WTC11 (cell line): ENCODE measurements around the gene CACNA1C.

Source experiments
- FOXP1 ChIP-seq: sonication (generic); formaldehyde crosslinking; IDR thresholded peaks from 2 replicates; pipeline ENCODE4 v1.8.0; 2022; ENCODE audit warnings: missing genetic modification reagents, mild to moderate bottlenecking, moderate library complexity, borderline replicate concordance
- NFE2L1 ChIP-seq: sonication (generic); formaldehyde crosslinking; IDR thresholded peaks from 2 replicates; pipeline ENCODE4 v1.8.1; 2023; ENCODE audit warnings: missing genetic modification reagents
- SMAD3 ChIP-seq: sonication (generic); formaldehyde crosslinking; IDR thresholded peaks from 2 replicates; pipeline ENCODE4 v1.8.0; 2022; ENCODE audit warnings: missing genetic modification reagents, mild to moderate bottlenecking, borderline replicate concordance
- TF ChIP-seq, protein P1 (sequence below): fragments of 200-600 bp; IDR thresholded peaks from 2 replicates; pipeline ENCODE4 v1.8.0; 2022; ENCODE audit warnings: antibody characterized with exemption
- TF ChIP-seq, protein P2 (sequence below): sonication (generic); formaldehyde crosslinking; IDR thresholded peaks from 2 replicates; pipeline ENCODE4 v1.8.1; 2023; ENCODE audit warnings: mild to moderate bottlenecking, moderate library complexity, missing genetic modification reagents
- TF ChIP-seq, protein P3 (sequence below): sonication (generic); formaldehyde crosslinking; IDR thresholded peaks from 2 replicates; pipeline ENCODE4 v1.8.1; 2022; ENCODE audit warnings: mild to moderate bottlenecking, moderate library complexity, missing genetic modification reagents

DNA sequence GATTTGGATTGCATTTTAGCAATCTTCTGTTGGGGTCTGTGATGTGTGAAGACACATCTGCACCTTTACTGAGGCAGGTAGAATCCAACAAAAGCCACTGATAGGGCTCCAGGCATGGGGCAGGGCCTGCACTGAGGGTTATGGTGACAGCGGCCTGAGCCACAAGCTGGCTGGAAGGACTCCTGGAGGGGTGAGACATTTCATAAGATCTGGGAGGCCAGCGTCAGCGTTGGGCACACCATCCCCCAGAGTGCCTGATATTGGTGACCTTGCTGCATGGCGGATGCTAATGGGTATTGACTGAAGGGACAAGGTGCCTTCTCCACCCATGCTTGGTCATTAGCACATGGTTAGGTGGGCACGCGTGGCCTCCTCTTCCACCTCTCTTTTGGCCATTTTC lies 187.6 kb downstream of the CACNA1C start:
- TF ChIP-seq, protein P1, sequence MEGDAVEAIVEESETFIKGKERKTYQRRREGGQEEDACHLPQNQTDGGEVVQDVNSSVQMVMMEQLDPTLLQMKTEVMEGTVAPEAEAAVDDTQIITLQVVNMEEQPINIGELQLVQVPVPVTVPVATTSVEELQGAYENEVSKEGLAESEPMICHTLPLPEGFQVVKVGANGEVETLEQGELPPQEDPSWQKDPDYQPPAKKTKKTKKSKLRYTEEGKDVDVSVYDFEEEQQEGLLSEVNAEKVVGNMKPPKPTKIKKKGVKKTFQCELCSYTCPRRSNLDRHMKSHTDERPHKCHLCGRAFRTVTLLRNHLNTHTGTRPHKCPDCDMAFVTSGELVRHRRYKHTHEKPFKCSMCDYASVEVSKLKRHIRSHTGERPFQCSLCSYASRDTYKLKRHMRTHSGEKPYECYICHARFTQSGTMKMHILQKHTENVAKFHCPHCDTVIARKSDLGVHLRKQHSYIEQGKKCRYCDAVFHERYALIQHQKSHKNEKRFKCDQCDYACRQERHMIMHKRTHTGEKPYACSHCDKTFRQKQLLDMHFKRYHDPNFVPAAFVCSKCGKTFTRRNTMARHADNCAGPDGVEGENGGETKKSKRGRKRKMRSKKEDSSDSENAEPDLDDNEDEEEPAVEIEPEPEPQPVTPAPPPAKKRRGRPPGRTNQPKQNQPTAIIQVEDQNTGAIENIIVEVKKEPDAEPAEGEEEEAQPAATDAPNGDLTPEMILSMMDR = no peak
- TF ChIP-seq, protein P2, sequence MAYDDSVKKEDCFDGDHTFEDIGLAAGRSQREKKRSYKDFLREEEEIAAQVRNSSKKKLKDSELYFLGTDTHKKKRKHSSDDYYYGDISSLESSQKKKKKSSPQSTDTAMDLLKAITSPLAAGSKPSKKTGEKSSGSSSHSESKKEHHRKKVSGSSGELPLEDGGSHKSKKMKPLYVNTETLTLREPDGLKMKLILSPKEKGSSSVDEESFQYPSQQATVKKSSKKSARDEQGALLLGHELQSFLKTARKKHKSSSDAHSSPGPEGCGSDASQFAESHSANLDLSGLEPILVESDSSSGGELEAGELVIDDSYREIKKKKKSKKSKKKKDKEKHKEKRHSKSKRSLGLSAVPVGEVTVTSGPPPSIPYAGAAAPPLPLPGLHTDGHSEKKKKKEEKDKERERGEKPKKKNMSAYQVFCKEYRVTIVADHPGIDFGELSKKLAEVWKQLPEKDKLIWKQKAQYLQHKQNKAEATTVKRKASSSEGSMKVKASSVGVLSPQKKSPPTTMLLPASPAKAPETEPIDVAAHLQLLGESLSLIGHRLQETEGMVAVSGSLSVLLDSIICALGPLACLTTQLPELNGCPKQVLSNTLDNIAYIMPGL (CRISPR knock-in tag) = no peak
- TF ChIP-seq, protein P3, sequence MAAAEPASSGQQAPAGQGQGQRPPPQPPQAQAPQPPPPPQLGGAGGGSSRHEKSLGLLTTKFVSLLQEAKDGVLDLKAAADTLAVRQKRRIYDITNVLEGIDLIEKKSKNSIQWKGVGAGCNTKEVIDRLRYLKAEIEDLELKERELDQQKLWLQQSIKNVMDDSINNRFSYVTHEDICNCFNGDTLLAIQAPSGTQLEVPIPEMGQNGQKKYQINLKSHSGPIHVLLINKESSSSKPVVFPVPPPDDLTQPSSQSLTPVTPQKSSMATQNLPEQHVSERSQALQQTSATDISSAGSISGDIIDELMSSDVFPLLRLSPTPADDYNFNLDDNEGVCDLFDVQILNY (CRISPR knock-in tag) = no peak
- TF ChIP-seq SMAD3 (CRISPR knock-in tag) (no peak), NFE2L1 (CRISPR knock-in tag) (no peak), FOXP1 (CRISPR knock-in tag) (no peak)
